Measurements from ENCODE around the gene HSD17B2.

Gene HSD17B2

DNA sequence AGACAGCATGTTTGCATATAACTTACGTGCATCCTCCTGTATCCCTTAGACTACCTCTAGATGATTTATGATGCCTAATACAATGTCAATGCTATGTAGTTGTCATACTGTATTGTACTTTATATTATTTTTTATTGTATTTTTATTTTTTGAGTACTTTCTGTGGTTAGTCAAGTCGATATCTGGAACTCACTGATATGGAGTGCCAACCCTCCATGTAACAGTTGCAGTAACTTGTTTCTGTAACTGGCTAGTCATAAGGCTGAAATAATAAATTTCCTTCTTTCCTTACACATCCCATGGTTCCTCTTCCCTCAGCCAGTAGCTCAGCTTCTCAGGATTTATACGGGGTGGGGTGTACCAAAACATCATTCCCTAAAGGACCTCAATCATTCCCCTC lies 111.5 kb downstream of the HSD17B2 start:
- H3K4me1 ChIP-seq (ENCODE audit: control insufficient read depth in 1 of 2, insufficient read depth in 1 of 2, low read depth in 1 of 2, low read length in 1 of 2): no peaks in the 10 kb centered on the region
- no peak for TF ChIP-seq CTCF (IDR thresholded peaks at IDR 0.05)
- H3K4me3 ChIP-seq (ENCODE audit: low read depth in 1 of 2, low read length in 1 of 2): no peak overlapping the region
- H3K27me3 ChIP-seq: no peaks in the 10 kb centered on the region
- no peaks in the 10 kb centered on the region for H3K9me3 ChIP-seq
- H3K27ac ChIP-seq: no peak overlapping the region
- peaks cover 28% of the 10 kb centered on the region for H3K36me3 ChIP-seq

DNA sequence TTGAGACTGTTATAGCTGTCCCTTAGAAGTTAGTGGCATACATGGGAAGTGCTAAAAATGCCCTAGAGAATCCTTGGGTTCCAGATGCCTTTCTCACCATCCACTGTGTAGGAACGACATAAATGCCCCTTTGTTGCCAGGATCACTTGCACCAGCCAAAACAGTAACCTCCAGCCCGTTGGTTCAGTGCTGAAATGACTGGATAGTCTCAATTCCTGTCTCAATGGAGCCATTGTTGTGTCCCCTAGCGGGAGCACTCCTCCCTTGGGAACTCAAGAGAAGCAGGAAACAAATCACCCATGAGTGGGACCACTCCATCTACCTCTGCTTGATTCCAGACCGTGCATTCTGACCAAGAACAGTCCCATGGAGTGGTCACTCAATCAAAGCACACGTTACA lies 111.9 kb downstream of the HSD17B2 start:
- Histone ChIP-seq H3K27ac (no peak overlapping the region), H3K9me3 (no peaks in the 10 kb centered on the region), H3K27me3 (no peaks in the 10 kb centered on the region), H3K4me1 (ENCODE audit: control insufficient read depth in 1 of 2, insufficient read depth in 1 of 2, low read depth in 1 of 2, low read length in 1 of 2) (no peaks in the 10 kb centered on the region), H3K36me3 (peaks cover 28% of the 10 kb centered on the region), H3K4me3 (ENCODE audit: low read depth in 1 of 2, low read length in 1 of 2) (no peak overlapping the region)
- TF ChIP-seq CTCF (IDR thresholded peaks at IDR 0.05): no peak

- Histone ChIP-seq H3K27me3 (no peaks in the 10 kb centered on the region), H3K9me3 (no peaks in the 10 kb centered on the region), H3K4me3 (ENCODE audit: low read depth in 1 of 2, low read length in 1 of 2) (no peak overlapping the region), H3K36me3 (peaks cover 28% of the 10 kb centered on the region), H3K4me1 (ENCODE audit: control insufficient read depth in 1 of 2, insufficient read depth in 1 of 2, low read depth in 1 of 2, low read length in 1 of 2) (no peaks in the 10 kb centered on the region), H3K27ac (no peak overlapping the region)
- no peak for TF ChIP-seq CTCF (IDR thresholded peaks at IDR 0.05)
Measured at GRCh38 chr16:82147546-82147945, 112.5 kb downstream of the HSD17B2 start.
